Heart left ventricle (tissue), 13 donors: Measurements from ENCODE around the gene MYG1.

Experiments used
- POLR2A ChIP-seq, 2 donors: fragments of 450-650 bp; IDR thresholded peaks; one replicate each; pipeline ENCODE4 v1.6.1; 2017; ENCODE audit warnings: antibody characterized with exemption in 2 of 2, mild to moderate bottlenecking in 2 of 2, moderate library complexity in 2 of 2
- TF ChIP-seq, protein P1 (sequence below), 12 donors: fragments of 200-600 bp; sonication (generic) in 4 of 12; IDR thresholded peaks; one replicate each; pipeline versions ENCODE4 v1.5.0 to v1.8.0; 2018 to 2022; ENCODE audit warnings: antibody characterized with exemption in 12 of 12, mild to moderate bottlenecking in 5 of 12
- donor health status: ischemic (EF 13 %, LVEDD 7.1; RV severe dilation, severe dysfunction).
- donor health status: DM: no; HTN: yes; CAD: no.
- donor health status: DM: no; HTN: no; CAD: no.
- donor health status: ischemic (EF 25% LVEDD 6.9; RV normal size, moderate dysfunction).
- donor health status: ischemic (EF 25% LVEDD 5.7; RV mildly dilated, moderate dysfunction).
- donor health status: ischemic (EF 35%, LVEDD 5.7; RV mildly dilated, moderate dysfunction).
- donor health status: nonischemic (EF 11% LVEDD 7.7; RV severe dilation, severe dysfunction).
- donor health status: DM: yes; HTN: yes; CAD: no.
- donor health status: PGD.
- donor health status: ischemic (EF 29% LVEDD 5.4; RV normal size, mild dysfunction).
- donor health status: nonischemic (EF 23%, LVEDD 6.1; RV moderate dilation, normal function).

DNA sequence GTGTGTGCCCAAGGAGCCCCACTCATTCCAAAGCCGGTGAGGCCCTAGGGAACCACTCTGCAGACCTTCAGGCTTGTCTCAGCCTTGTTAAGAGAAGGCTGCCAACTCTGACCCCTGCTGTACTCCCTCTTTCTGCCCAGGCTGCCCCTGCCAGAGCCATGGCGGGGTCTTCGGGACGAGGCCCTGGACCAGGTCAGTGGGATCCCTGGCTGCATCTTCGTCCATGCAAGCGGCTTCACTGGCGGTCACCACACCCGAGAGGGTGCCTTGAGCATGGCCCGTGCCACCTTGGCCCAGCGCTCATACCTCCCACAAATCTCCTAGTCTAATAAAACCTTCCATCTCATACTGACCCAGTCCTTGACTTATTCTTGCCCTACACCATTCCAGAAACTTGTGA, 7.3 kb downstream of the MYG1 start:
- TF ChIP-seq, protein P1, sequence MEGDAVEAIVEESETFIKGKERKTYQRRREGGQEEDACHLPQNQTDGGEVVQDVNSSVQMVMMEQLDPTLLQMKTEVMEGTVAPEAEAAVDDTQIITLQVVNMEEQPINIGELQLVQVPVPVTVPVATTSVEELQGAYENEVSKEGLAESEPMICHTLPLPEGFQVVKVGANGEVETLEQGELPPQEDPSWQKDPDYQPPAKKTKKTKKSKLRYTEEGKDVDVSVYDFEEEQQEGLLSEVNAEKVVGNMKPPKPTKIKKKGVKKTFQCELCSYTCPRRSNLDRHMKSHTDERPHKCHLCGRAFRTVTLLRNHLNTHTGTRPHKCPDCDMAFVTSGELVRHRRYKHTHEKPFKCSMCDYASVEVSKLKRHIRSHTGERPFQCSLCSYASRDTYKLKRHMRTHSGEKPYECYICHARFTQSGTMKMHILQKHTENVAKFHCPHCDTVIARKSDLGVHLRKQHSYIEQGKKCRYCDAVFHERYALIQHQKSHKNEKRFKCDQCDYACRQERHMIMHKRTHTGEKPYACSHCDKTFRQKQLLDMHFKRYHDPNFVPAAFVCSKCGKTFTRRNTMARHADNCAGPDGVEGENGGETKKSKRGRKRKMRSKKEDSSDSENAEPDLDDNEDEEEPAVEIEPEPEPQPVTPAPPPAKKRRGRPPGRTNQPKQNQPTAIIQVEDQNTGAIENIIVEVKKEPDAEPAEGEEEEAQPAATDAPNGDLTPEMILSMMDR (IDR thresholded peaks at IDR 0.05) = no peak
- no peak for TF ChIP-seq POLR2A (IDR thresholded peaks at IDR 0.05)
